Vagina (tissue), 2 donors: ENCODE data around the gene ANKRD44. TPM values are rescaled to one million over a fixed set of nuclear protein-coding genes. Genes with fewer than 3 reads are reported as not detected.

Experiments used
- DNase-seq, 2 donors: peaks; one replicate each; pipeline ENCODE4 v3.0.0-alpha.2; 2017; ENCODE audit errors: extremely low spot score in 2 of 2
- H3K27ac ChIP-seq: fragments of 200-600 bp; sonication (generic); one replicate; pipeline ENCODE4 v1.5.1; 2019
- H3K27me3 ChIP-seq: fragments of 200-600 bp; sonication (generic); one replicate; pipeline ENCODE4 v1.5.1; 2019
- H3K36me3 ChIP-seq, 2 donors: fragments of 200-600 bp; sonication (generic); one replicate each; pipeline ENCODE4 v1.5.1; 2017 to 2019
- H3K4me1 ChIP-seq: fragments of 200-600 bp; sonication (generic); one replicate; pipeline ENCODE4 v1.5.1; 2019
- H3K4me3 ChIP-seq, 2 donors: fragments of 200-600 bp; sonication (generic); 1 replicate in 1 of 2; 2 replicates in 1 of 2; pipeline ENCODE4 v1.5.1; 2016 to 2019
- H3K9me3 ChIP-seq: fragments of 200-600 bp; sonication (generic); one replicate; pipeline ENCODE4 v1.5.1; 2019
- POLR2A ChIP-seq, 2 donors: fragments of 450-650 bp; IDR thresholded peaks; one replicate each; pipeline ENCODE4 v1.6.1; 2017; ENCODE audit warnings: antibody characterized with exemption in 2 of 2, mild to moderate bottlenecking in 2 of 2, moderate library complexity in 2 of 2
- POLR2AphosphoS5 ChIP-seq, 2 donors: sonication (generic); formaldehyde crosslinking; IDR thresholded peaks; one replicate each; pipeline ENCODE4 v1.9.0; 2017; ENCODE audit warnings: antibody characterized with exemption in 2 of 2, mild to moderate bottlenecking in 2 of 2, low read depth in 1 of 2; ENCODE audit not compliant: insufficient read depth in 1 of 2
- intact Hi-C: fragments of 100-400 bp; cut with DNase I; formaldehyde crosslinking; loops from one replicate; pipeline ENCODE4 v1.15.1; 2023
- total RNA-seq: library from RNA; depleted of rRNA; stranded (reverse); fragments of >200 nt; gene quantifications from one replicate; pipeline ENCODE4 v1.2.3, GENCODE V29; 2016
- TF ChIP-seq, protein P1 (sequence below), 3 experiments: fragments of 450-650 bp in 2 of 3; fragments of 200-600 bp in 1 of 3; sonication (generic) in 1 of 3; IDR thresholded peaks; one replicate each; pipeline ENCODE4 v1.5.1; 2017 to 2019; ENCODE audit warnings: antibody characterized with exemption in 3 of 3, mild to moderate bottlenecking in 2 of 3, moderate library complexity in 2 of 3

Gene ANKRD44
- total RNA-seq, 1 donor from 2014 or later, result 46.4 TPM

DNA sequence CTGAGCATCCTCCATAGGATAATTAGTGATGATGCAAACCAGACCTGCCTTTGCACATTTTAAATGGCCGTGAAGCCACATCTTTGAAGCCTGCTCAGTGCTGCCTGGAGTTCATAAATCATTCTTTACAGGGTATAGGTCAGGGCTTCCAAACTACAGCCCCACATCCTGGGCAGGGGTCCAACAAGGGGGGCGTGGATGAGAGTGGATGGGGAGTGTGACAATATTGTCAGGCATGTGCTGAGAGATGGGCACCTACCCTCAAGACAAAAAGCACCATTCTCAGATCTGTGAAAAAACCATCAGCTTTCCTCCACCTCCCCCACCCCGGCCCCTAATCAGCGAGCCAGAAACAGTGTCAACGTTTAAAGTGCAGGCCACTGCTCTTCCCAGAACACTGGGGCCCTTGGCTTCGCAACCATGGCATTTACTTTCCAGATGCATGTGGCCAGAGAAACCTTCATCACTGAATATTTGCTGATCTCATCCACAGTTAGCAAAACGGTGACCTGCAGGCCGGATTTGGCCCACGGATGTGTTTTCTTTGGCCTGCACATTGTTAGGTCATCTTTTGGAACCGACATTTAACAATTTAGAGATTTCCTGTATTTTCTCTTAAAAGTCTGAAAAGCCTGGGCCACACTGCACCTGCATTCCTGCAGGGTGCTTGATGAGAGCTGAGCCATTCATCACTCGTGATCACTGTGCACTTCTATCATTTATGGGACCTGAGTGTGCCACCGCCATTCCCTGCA lies 130.7 kb downstream of the ANKRD44 start:
- Histone ChIP-seq H3K27ac (no peak overlapping the region), H3K4me3 (no peak overlapping the region), H3K4me1 (peaks cover 14% of the 10 kb centered on the region), H3K27me3 (no peaks in the 10 kb centered on the region), H3K36me3 (no peaks in the 10 kb centered on the region), H3K9me3 (no peaks in the 10 kb centered on the region)
- DNase-seq, result no peak
- intact Hi-C loops, result no loop called here
- TF ChIP-seq POLR2A (IDR thresholded peaks at IDR 0.05) (no peak), POLR2AphosphoS5 (IDR thresholded peaks at IDR 0.05; ENCODE audit: insufficient read depth in 1 of 2, low read depth in 1 of 2) (no peak)
- TF ChIP-seq, protein P1, sequence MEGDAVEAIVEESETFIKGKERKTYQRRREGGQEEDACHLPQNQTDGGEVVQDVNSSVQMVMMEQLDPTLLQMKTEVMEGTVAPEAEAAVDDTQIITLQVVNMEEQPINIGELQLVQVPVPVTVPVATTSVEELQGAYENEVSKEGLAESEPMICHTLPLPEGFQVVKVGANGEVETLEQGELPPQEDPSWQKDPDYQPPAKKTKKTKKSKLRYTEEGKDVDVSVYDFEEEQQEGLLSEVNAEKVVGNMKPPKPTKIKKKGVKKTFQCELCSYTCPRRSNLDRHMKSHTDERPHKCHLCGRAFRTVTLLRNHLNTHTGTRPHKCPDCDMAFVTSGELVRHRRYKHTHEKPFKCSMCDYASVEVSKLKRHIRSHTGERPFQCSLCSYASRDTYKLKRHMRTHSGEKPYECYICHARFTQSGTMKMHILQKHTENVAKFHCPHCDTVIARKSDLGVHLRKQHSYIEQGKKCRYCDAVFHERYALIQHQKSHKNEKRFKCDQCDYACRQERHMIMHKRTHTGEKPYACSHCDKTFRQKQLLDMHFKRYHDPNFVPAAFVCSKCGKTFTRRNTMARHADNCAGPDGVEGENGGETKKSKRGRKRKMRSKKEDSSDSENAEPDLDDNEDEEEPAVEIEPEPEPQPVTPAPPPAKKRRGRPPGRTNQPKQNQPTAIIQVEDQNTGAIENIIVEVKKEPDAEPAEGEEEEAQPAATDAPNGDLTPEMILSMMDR (IDR thresholded peaks at IDR 0.05), result no peak

DNA sequence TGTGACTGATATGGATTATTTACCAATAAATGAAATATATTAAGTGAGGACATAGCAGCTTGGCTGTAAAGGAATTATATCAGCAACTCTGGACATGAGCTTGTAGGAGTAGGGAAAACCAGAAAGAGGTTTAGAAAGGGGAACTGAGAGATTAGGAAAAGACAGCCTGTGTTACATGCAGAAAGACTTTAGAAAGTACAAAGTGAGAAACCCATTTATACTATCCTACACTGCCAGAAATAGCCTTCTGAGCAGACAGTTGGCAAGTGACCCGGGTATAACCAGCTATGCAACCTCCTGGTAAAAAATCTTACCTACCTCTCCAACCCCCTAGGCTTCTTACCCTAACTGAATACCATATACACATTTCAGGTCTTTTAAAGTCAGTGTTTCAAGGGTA lies 134.1 kb downstream of the ANKRD44 start:
- Histone ChIP-seq H3K4me3 (no peak overlapping the region), H3K4me1 (peaks cover 8% of the 10 kb centered on the region), H3K9me3 (no peaks in the 10 kb centered on the region), H3K36me3 (no peaks in the 10 kb centered on the region), H3K27ac (no peak overlapping the region), H3K27me3 (no peaks in the 10 kb centered on the region)
- TF ChIP-seq, protein P1 (IDR thresholded peaks at IDR 0.05), result no peak
- TF ChIP-seq POLR2A (IDR thresholded peaks at IDR 0.05) (no peak), POLR2AphosphoS5 (IDR thresholded peaks at IDR 0.05; ENCODE audit: insufficient read depth in 1 of 2, low read depth in 1 of 2) (no peak)
- intact Hi-C loops, result no loop called here
- no peak for DNase-seq

DNA sequence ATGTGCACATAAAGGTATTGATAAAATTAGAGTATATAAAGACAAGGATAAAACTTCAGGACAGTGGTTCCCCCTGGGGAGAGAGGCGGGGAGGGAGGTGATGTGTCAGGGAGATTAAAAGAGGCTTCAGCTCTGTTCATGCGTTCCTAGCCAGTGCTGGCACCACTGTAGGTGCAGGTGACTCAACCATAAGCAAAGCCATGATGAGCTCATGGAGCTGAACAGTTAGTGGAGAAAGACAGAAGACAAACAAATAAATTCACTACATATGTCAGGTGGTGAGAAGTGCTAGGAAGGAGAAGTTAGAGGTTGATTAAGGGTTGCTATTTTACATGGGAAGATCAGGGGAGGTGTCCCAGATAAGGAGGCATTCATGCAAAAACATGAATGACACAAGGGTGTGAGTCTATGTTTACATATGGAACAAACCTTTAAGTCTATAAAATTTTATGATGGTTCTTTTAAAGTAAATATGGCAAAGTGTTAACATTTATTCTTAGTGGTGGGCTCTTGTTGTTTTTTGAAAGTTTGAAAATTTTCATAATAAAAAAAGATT lies 136.0 kb downstream of the ANKRD44 start:
- Histone ChIP-seq H3K4me3 (no peak overlapping the region), H3K9me3 (no peaks in the 10 kb centered on the region), H3K27ac (no peak overlapping the region), H3K27me3 (no peaks in the 10 kb centered on the region), H3K36me3 (no peaks in the 10 kb centered on the region), H3K4me1 (peaks cover 14% of the 10 kb centered on the region)
- intact Hi-C loops, result no loop called here
- no peak for DNase-seq
- TF ChIP-seq, protein P1 (IDR thresholded peaks at IDR 0.05), result no peak
- TF ChIP-seq POLR2AphosphoS5 (IDR thresholded peaks at IDR 0.05; ENCODE audit: insufficient read depth in 1 of 2, low read depth in 1 of 2), result peak in 1 of 2 donors; percentile 12
- no peak for TF ChIP-seq POLR2A (IDR thresholded peaks at IDR 0.05)

DNA sequence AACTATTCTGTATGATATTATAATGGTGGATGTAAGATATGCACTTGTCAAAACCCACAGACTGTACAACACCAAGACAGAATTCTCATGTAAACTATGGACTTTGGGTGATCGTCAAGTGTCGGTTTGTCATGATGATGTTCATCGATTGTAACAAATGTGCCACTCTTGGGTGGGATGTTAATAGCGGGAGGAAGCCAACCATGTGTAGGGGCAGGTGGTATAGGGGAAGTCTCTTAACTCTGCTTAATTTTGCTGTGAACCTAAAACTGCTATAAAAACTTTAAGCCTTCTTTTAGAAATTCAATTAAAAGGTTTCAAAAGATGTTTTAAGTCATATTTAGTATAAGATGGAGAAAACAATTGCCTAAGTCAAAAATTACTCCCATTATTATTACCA lies 139.0 kb downstream of the ANKRD44 start:
- no peaks in the 10 kb centered on the region for H3K9me3 ChIP-seq
- no peak overlapping the region for H3K4me3 ChIP-seq
- TF ChIP-seq, protein P1 (IDR thresholded peaks at IDR 0.05), result no peak
- TF ChIP-seq POLR2A (IDR thresholded peaks at IDR 0.05), result no peak
- TF ChIP-seq POLR2AphosphoS5 (IDR thresholded peaks at IDR 0.05; ENCODE audit: insufficient read depth in 1 of 2, low read depth in 1 of 2), result no peak
- H3K36me3 ChIP-seq, result no peaks in the 10 kb centered on the region
- H3K27ac ChIP-seq, result no peak overlapping the region
- no peak for DNase-seq
- H3K4me1 ChIP-seq, result peaks cover 17% of the 10 kb centered on the region
- no peaks in the 10 kb centered on the region for H3K27me3 ChIP-seq
- intact Hi-C loops, result no loop called here

DNA sequence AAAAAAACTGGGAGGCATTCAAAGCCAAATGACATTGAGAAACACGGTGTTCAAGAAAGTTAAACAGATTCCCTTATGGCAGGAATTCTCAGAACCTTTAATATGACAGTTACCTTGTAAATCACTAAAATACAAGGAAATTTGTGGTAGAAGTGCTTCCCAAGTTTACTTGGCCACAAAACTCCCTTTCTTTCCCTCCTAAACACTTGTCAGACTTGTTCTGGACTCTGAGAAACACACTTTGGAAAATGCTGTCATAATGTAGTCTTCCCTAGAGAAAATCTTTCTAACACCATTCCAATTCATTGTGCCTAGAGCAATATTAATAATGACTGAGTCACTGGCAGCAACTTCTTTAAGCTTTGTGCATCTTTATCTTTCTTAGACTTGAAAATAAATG lies 140.4 kb downstream of the ANKRD44 start:
- H3K4me1 ChIP-seq, result peaks cover 17% of the 10 kb centered on the region
- intact Hi-C loops, result no loop called here

More for the DNA sequence above, 140.4 kb downstream of the ANKRD44 start:
- H3K27ac ChIP-seq, result no peak overlapping the region
- H3K4me3 ChIP-seq, result no peak overlapping the region
- peak in 1 of 2 donors; percentile 31 for TF ChIP-seq POLR2AphosphoS5 (IDR thresholded peaks at IDR 0.05; ENCODE audit: insufficient read depth in 1 of 2, low read depth in 1 of 2)
- TF ChIP-seq, protein P1 (IDR thresholded peaks at IDR 0.05), result no peak
- no peaks in the 10 kb centered on the region for H3K27me3 ChIP-seq
- DNase-seq, result no peak
- H3K36me3 ChIP-seq, result no peaks in the 10 kb centered on the region
- no peaks in the 10 kb centered on the region for H3K9me3 ChIP-seq
